NCI-H2081 treated with DMSO at 0.1 percent for 48 hours (cell line): Measurements from ENCODE around the gene CHCHD5.
"Not testable (repeated sequence)": the region's sequence is repeated elsewhere in the genome, so short reads cannot be mapped to it uniquely, and the experiment has no call there.

Source experiments
- DNase-seq: peaks from one replicate; lab custom pipeline; 2025; lab: John Stamatoyannopoulos, UW

The CHCHD5 gene

DNA sequence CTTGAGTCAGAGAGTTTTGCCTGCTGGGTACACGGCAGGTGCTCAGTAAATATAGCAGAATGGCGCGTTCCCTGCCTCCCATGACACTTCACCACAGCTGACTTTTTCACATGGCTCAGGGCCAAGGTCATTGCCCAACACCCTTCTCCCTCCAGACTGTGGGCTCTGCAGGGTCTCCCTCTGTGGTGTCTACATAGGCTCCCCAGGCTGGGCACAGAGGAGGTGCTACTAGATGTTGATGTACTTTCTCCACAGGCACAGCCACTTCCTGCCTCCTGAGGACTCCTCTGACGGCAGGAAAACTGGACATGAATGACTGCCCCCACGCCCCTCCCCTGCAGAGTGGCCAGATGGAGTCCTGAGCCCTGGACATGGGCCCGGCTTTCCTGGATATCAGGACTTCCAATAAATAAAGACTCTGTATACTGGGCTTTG lies 4.2 kb downstream of the CHCHD5 start:
- DNase-seq = no peak

GRCh38 chr2:112591413-112591812 lies 7.0 kb downstream of the CHCHD5 start:
- no peak for DNase-seq

DNA sequence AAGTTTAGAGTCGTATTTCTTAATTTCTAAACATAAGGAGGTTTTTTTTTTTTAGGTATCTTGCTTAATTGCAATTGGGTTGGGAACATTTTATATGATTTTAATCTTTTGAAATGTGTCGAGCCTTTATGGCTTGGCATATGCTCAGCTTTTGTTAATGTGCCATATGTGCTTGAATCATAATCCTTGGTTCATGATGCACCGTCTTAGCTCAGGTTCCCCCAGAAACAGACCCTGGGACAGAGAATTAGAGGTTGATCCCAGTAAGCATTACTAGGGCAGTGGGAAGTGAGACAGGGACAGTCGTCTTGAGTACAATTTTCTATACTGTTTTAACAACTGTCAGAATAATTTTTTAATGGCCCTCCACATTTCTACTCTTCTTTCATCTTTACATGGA lies 9.3 kb downstream of the CHCHD5 start:
- no peak for DNase-seq

GRCh38 chr2:112597537-112598322 lies 13.3 kb downstream of the CHCHD5 start:
- DNase-seq = no peak

- DNase-seq = no peak
Observed at GRCh38 chr2:112600634-112601033, 16.2 kb downstream of the CHCHD5 start.

DNA sequence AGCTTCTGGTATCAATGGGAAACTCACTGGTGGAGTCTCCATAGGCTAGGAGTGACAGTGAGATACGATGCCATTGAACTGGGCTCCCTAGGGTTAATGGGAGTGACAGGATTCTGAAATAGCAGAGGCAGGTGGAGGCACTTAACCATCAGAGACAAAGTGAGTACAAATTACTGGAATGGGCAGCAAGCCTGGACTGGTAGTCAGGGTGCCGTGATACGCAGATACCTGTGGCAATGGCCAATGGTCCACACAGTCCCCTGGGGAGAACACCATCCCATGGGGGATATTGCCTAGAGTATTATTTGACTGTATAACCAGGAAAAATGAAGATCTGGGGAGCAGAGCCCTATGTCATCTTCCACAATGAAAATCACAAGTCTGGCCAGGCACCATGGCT lies 17.3 kb downstream of the CHCHD5 start:
- DNase-seq = peak; percentile 1

GRCh38 chr2:112602917-112603316 lies 18.5 kb downstream of the CHCHD5 start:
- DNase-seq = no peak

GRCh38 chr2:112603731-112604130 lies 19.3 kb downstream of the CHCHD5 start:
- no peak for DNase-seq

- no peak for DNase-seq
Observed at GRCh38 chr2:112604952-112605351, 20.5 kb downstream of the CHCHD5 start.

DNA sequence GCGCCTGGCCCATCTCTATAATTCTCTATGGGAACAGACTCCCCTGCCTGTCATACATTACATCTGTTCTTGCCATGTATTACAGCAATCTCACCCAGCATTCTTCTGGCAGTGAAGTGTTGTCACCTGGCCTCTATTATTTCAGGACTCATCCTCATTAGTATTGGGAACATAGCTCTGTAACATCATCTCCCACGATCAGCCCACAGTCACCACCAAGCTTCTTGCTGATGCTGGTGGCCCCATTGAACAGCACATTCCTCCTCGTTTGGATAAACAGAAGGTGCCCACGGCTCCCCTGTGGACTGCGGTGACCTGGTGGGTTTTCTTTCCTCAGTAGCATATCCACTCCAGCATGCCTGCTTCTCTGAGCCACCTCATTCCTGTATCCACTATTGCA lies 21.5 kb downstream of the CHCHD5 start:
- DNase-seq = no peak

GRCh38 chr2:112606547-112606946 lies 22.1 kb downstream of the CHCHD5 start:
- DNase-seq = no peak

DNA sequence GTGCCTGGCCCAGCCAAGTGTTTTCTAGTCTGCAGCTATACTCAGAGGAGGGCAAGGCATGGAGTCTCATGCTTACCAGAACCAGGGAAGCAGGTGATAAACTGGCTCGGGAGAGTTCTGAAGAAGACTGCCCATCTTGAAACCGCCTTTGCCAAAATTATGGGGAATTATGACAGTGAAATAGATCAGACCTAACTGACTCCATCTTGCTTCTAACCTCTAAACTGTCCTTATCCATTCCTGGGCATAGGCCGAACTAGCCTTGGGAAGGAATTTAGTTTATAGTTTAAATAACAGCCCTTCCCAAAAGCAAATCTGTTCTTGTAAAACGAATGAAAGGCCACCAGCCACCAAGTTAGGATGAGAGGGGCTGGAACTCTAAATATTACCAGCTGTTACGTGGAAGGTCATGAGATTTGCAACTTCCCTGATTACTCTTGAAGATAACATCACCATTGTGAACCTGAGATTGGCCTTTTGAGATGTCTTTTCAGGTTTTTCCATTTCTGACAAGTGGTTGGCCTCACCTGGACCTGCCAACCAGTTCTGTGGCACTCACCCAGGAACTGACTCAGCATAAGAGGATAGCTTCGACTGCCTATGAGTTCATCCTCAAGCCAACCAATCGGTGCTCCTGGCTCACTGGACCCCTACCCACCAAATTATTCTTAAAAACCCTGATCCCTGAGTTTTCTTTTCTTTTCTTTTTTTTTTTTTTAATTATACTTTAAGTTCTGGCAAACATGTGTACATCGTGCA lies 23.4 kb downstream of the CHCHD5 start:
- DNase-seq = no peak

DNA sequence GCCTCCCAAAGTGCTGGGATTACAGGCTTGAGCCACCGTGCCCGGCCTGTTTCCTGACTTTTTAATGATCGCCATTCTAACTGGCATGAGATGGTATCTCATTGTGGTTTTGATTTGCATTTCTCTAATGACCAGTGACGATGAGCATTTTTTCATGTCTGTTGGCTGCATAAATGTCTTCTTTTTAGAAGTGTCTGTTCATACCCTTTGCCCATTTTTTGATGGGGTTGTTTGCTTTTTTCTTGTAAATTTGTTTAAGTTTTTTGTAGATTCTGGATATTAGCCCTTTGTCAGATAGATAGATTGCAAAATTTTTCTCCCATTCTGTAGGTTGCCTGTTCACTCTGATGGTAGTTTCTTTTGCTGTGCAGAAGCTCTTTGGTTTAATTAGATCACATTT lies 24.9 kb downstream of the CHCHD5 start:
- not testable (repeated sequence) for DNase-seq

GRCh38 chr2:112612283-112612682 lies 27.9 kb downstream of the CHCHD5 start:
- not testable (repeated sequence) for DNase-seq

DNA sequence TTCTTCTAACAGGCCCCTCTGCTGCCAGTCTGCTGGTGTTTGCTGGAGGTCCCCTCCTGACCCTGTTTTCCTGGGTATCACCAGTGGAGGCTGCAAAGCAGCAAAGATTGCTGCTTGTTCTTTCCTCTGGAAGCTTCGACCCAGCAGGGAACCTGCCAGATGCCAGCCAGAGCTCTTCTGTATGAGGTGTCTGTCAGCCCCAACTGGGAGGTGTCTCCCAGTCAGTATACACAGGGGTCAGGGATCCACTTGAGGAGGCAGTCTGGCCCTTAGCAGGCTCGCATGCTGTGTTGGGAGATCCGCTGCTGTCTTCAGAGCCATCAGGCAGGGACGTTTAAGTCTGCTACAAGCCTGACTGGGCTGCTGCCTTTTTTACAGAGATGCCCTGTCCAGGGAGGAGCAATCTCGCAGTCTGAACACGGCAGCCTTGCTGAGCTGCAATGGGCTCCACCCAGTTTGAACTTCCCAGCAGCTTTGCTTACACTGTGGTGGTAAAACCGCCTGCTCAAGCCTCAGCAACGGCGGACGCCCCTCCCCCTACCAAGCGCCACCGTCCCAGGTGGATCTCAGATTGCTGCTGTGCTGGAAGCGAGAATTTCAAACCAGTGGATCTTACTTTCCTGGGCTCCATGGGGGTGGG lies 29.9 kb downstream of the CHCHD5 start:
- DNase-seq = no peak

- DNase-seq = no peak
Observed at GRCh38 chr2:112615051-112615450, 30.6 kb downstream of the CHCHD5 start.

- not testable (repeated sequence) for DNase-seq
Observed at GRCh38 chr2:112615798-112616197, 31.4 kb downstream of the CHCHD5 start.

- no peak for DNase-seq
Observed at GRCh38 chr2:112618383-112618782, 34.0 kb downstream of the CHCHD5 start.

DNA sequence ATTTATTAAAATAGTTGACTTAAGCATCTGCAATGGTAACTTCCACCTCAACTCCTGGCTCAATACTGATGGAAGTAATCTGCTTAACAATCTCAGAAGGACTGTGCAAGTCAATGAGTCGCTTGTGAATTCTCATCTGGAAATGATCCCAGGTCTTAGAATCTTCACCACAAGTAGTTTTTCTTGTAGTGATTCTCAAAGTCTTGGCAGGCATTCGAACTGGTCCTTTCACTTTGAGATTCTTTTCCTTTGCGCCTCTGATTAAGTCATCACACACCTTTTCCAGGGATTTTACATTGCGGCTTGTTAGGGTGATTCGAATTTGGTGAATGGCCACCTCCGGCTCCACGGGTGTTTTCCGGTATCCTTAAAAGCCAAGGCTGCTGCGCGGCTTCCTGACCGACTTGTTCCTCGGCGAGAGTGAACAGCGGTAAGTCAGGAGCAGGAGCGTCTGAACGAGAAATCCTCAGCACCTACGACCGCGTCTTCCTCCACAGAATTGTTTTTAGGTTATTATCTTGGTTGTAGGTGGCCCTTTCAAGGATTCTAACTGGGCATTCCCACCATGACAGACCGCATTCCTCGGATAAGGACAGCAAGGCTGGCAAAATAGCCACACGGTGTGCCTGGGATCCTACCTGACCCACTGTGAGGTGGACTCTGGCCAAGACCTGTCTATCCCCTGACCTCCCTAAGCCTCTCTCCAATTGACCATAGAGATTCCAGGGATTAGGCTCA lies 37.5 kb downstream of the CHCHD5 start:
- DNase-seq = no peak

GRCh38 chr2:112622528-112622849 lies 38.1 kb downstream of the CHCHD5 start:
- DNase-seq = no peak

DNA sequence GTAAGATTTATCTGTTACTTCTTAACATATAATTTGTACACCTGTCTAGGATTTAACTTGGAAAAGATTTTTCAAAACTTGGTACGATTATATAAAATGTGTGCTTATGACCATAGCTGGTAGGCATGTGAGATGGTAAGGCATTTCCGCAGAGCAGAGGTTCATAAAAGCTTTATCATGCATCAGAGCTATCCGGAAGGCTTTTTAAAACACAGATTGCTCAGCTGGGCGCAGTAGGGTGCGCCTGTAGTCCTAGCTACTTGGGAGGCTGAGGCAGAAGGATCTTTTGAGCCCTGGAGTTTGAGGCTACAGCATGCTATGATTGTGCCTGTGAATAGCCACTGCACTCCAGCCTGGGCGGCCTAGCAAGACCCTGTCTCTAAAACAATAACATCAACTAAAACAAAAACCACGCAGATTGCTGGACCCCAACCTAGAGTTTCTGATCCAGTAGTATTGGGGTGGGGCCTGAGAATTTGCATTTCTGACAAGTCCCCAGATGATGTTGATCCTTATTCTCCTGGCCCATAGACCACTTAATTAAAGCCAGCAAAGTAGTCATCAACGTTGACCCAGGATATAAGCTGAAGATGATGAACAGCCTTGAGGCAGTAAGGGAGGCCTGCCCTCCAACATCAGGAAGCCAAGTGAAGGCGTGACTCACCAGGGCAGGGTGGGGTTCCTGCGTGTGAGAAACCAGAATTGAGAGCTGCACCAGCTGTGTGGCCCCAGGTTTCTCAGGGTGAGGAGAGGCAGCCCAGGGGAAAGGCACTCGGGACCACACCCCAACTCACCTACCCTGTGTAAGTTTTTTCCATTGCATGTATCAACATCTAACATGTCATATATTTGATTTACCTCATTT lies 39.7 kb downstream of the CHCHD5 start:
- DNase-seq = no peak
